Type B pancreatic cell (in vitro differentiated cells): ENCODE data around the gene ASB8. TPM values are rescaled to one million over a fixed set of nuclear protein-coding genes. Genes with fewer than 3 reads are reported as not detected.
"Not testable (repeated sequence)": the region's sequence is repeated elsewhere in the genome, so short reads cannot be mapped to it uniquely, and the experiment has no call there.

Experiments
- DNase-seq: peaks from one replicate; pipeline ENCODE4 v3.0.0; 2021; ENCODE audit warnings: mixed read lengths; ENCODE audit not compliant: unreplicated experiment; ENCODE audit errors: extremely low spot score
- H3K27ac Mint-ChIP-seq: 2 replicates; pipeline ENCODE4 v1.8.0; 2021; ENCODE audit warnings: mild to moderate bottlenecking, mixed read lengths
- H3K27me3 Mint-ChIP-seq: 2 replicates; pipeline ENCODE4 v1.8.0; 2021; ENCODE audit warnings: mixed read lengths
- H3K36me3 Mint-ChIP-seq: 2 replicates; pipeline ENCODE4 v1.8.0; 2021; ENCODE audit warnings: mixed read lengths
- H3K4me1 Mint-ChIP-seq: one replicate; pipeline ENCODE4 v1.8.0; 2021; ENCODE audit warnings: mixed read lengths; ENCODE audit not compliant: unreplicated experiment
- H3K4me3 Mint-ChIP-seq: 2 replicates; pipeline ENCODE4 v1.8.0; 2021; ENCODE audit warnings: mild to moderate bottlenecking, mixed read lengths
- H3K9me3 Mint-ChIP-seq: 2 replicates; pipeline ENCODE4 v1.8.0; 2021; ENCODE audit warnings: mixed read lengths
- CTCF ChIP-seq: fragments of 200-600 bp; sonication (generic); conservative IDR thresholded peaks from 2 replicates; pipeline ENCODE4 v1.5.0; 2021; ENCODE audit warnings: antibody characterized with exemption, mild to moderate bottlenecking
- total RNA-seq: library from RNA; stranded (reverse); gene quantifications from 2 replicates; pipeline ENCODE4 v1.2.1, GENCODE V29; 2021; ENCODE audit warnings: low replicate concordance

Gene ASB8
- total RNA-seq, 1 donor from 2014 or later, result 27.0 TPM

GRCh38 chr12:48118284-48118871 lies 38.9 kb downstream of the ASB8 start:
- H3K27ac Mint-ChIP-seq, result peak overlapping the region; percentile 96
- TF ChIP-seq CTCF, result no peak
- no peak for DNase-seq
- H3K36me3 Mint-ChIP-seq, result peaks cover 9% of the 10 kb centered on the region
- peak overlapping the region; percentile 99 for H3K4me3 Mint-ChIP-seq
- peaks cover 13% of the 10 kb centered on the region for H3K27me3 Mint-ChIP-seq
- H3K9me3 Mint-ChIP-seq, result no peaks in the 10 kb centered on the region
- H3K4me1 Mint-ChIP-seq, result peaks cover 34% of the 10 kb centered on the region

GRCh38 chr12:48115957-48116356 lies 41.4 kb downstream of the ASB8 start:
- TF ChIP-seq CTCF, result no peak
- Mint-ChIP-seq H3K27me3 (peaks cover 13% of the 10 kb centered on the region), H3K4me1 (peaks cover 24% of the 10 kb centered on the region)

GRCh38 chr12:48111312-48111693 lies 46.0 kb downstream of the ASB8 start:
- DNase-seq, H3K9me3 Mint-ChIP-seq, H3K27ac Mint-ChIP-seq, H3K4me3 Mint-ChIP-seq, H3K4me1 Mint-ChIP-seq, H3K36me3 Mint-ChIP-seq: not testable (repeated sequence)
- H3K27me3 Mint-ChIP-seq, result peaks cover 25% of the 10 kb centered on the region

More at GRCh38 chr12:48115957-48116356, 41.4 kb downstream of the ASB8 start:
- no peak for DNase-seq
- Mint-ChIP-seq H3K36me3 (no peaks in the 10 kb centered on the region), H3K4me3 (no peak overlapping the region), H3K27ac (no peak overlapping the region), H3K9me3 (no peaks in the 10 kb centered on the region)

GRCh38 chr12:48110691-48111311 lies 46.5 kb downstream of the ASB8 start:
- H3K4me1 Mint-ChIP-seq, result peaks cover 8% of the 10 kb centered on the region
- H3K9me3 Mint-ChIP-seq, result no peaks in the 10 kb centered on the region
- no peaks in the 10 kb centered on the region for H3K36me3 Mint-ChIP-seq
- no peak for TF ChIP-seq CTCF
- H3K27ac Mint-ChIP-seq, result no peak overlapping the region
- H3K4me3 Mint-ChIP-seq, result no peak overlapping the region
- H3K27me3 Mint-ChIP-seq, result peaks cover 25% of the 10 kb centered on the region
- no peak for DNase-seq

GRCh38 chr12:48109424-48109823 lies 47.9 kb downstream of the ASB8 start:
- DNase-seq, result no peak
- Mint-ChIP-seq H3K27me3 (peaks cover 18% of the 10 kb centered on the region), H3K9me3 (no peaks in the 10 kb centered on the region), H3K27ac (no peak overlapping the region), H3K4me3 (no peak overlapping the region), H3K4me1 (peaks cover 10% of the 10 kb centered on the region), H3K36me3 (no peaks in the 10 kb centered on the region)
- no peak for TF ChIP-seq CTCF
